OCI-LY1 (cell line): Measurements from ENCODE around the gene KLHDC4.

Experiments
- H2AFZ ChIP-seq: fragments of 200-600 bp; sonication (generic), shearing (Covaris generic); 2 replicates; pipeline ENCODE4 v1.6.0; 2014; ENCODE audit warnings: antibody characterized with exemption, mild to moderate bottlenecking, low read length
- H3F3A ChIP-seq: fragments of 200-600 bp; sonication (generic), shearing (Covaris generic); 2 replicates; pipeline ENCODE4 v1.6.0; 2014; ENCODE audit warnings: mild to moderate bottlenecking, antibody characterized with exemption, low read length, moderate library complexity; ENCODE audit not compliant: insufficient read depth
- H3K27ac ChIP-seq: fragments of 200-600 bp; sonication (generic); 2 replicates; pipeline ENCODE4 v1.5.1; 2014; ENCODE audit warnings: low read length, mixed run types, mild to moderate bottlenecking, low read depth; ENCODE audit not compliant: poor library complexity, severe bottlenecking
- H3K27me3 ChIP-seq: fragments of 200-600 bp; sonication (generic); 2 replicates; pipeline ENCODE4 v1.6.0; 2014; ENCODE audit warnings: antibody characterized with exemption, mild to moderate bottlenecking, low read length, moderate library complexity; ENCODE audit not compliant: insufficient read depth
- H3K36me3 ChIP-seq: fragments of 200-600 bp; sonication (generic); 2 replicates; pipeline ENCODE4 v1.6.1; 2014; ENCODE audit warnings: mild to moderate bottlenecking, antibody characterized with exemption, low read length, moderate library complexity, mixed read lengths; ENCODE audit not compliant: insufficient read depth
- H3K4me1 ChIP-seq: fragments of 200-600 bp; sonication (generic); 2 replicates; pipeline ENCODE4 v1.5.1; 2014; ENCODE audit warnings: mild to moderate bottlenecking, low read length, moderate library complexity; ENCODE audit not compliant: insufficient read depth, severe bottlenecking
- H3K4me2 ChIP-seq: fragments of 200-600 bp; sonication (generic), shearing (Covaris generic); 2 replicates; pipeline ENCODE4 v1.6.1; 2014; ENCODE audit warnings: low read length
- H3K4me3 ChIP-seq: fragments of 200-600 bp; sonication (generic); 2 replicates; pipeline ENCODE4 v1.5.1; 2014; ENCODE audit warnings: low read length, low read depth, mild to moderate bottlenecking, mixed read lengths; ENCODE audit not compliant: poor library complexity, severe bottlenecking
- H3K79me2 ChIP-seq: fragments of 200-600 bp; shearing (Covaris generic); 2 replicates; pipeline ENCODE4 v1.6.1; 2016; ENCODE audit warnings: mixed run types, low read length, mixed read lengths; ENCODE audit not compliant: insufficient read depth
- H3K9ac ChIP-seq: fragments of 200-600 bp; sonication (generic), shearing (Covaris generic); 2 replicates; pipeline ENCODE4 v1.6.1; 2014; ENCODE audit warnings: mild to moderate bottlenecking, low read length, mixed read lengths
- H3K9me2 ChIP-seq: fragments of 200-600 bp; sonication (generic), shearing (Covaris generic); 2 replicates; pipeline ENCODE4 v1.6.1; 2014; ENCODE audit warnings: low read depth, mild to moderate bottlenecking, low read length, mixed read lengths
- H3K9me3 ChIP-seq: fragments of 200-600 bp; shearing (Covaris generic); 2 replicates; pipeline ENCODE4 v1.6.1; 2014; ENCODE audit warnings: low read length, mixed read lengths
- H4K20me1 ChIP-seq: fragments of 200-600 bp; sonication (generic), shearing (Covaris generic); 2 replicates; pipeline ENCODE4 v1.6.0; 2016; ENCODE audit warnings: mild to moderate bottlenecking, low read length; ENCODE audit not compliant: insufficient read depth
- CTCF ChIP-seq: fragments of 200-600 bp; sonication (generic), shearing (Covaris generic); IDR thresholded peaks from 2 replicates; pipeline ENCODE4 v1.5.1; 2017; ENCODE audit warnings: mild to moderate bottlenecking, antibody characterized with exemption, low read length, moderate library complexity, mixed read lengths
- EZH2 ChIP-seq: fragments of 200-600 bp; sonication (generic), shearing (Covaris generic); IDR thresholded peaks from 2 replicates; pipeline ENCODE4 v1.8.0; 2017; ENCODE audit warnings: borderline replicate concordance, mixed run types, mild to moderate bottlenecking, antibody characterized with exemption, low read length, moderate library complexity, mixed read lengths

Gene KLHDC4

GRCh38 chr16:87698676-87699199 lies 67.0 kb downstream of the KLHDC4 start:
- Histone ChIP-seq H3K27ac (peak overlapping the region; percentile 99), H3K36me3 (peaks cover 71% of the 10 kb centered on the region), H3K79me2 (no peaks in the 10 kb centered on the region), H3K4me1 (peaks cover 66% of the 10 kb centered on the region), H2AFZ (no peak overlapping the region), H3K4me2 (peak overlapping the region; percentile 67), H3F3A (peaks cover 13% of the 10 kb centered on the region; the same call in 1 of the 2 replicates), H3K9ac (peak overlapping the region; percentile 79), H3K4me3 (peak overlapping the region; percentile 45), H3K9me3 (no peaks in the 10 kb centered on the region), H4K20me1 (no peaks in the 10 kb centered on the region), H3K9me2 (no peaks in the 10 kb centered on the region), H3K27me3 (no peaks in the 10 kb centered on the region)
- TF ChIP-seq CTCF: no peak
- TF ChIP-seq EZH2: no peak

GRCh38 chr16:87698241-87698640 lies 67.5 kb downstream of the KLHDC4 start:
- Histone ChIP-seq H3K4me3 (peak overlapping the region; percentile 45), H3K27ac (peak overlapping the region; percentile 99), H4K20me1 (no peaks in the 10 kb centered on the region), H3K4me2 (peak overlapping the region; percentile 67), H3K9me3 (no peaks in the 10 kb centered on the region), H3K79me2 (no peaks in the 10 kb centered on the region), H3K9me2 (no peaks in the 10 kb centered on the region), H3K36me3 (peaks cover 67% of the 10 kb centered on the region), H3K4me1 (peaks cover 61% of the 10 kb centered on the region), H3K27me3 (no peaks in the 10 kb centered on the region), H3F3A (0 out of 2 replicates have a peak, but pooled peaks cover 10% of the 10 kb centered on the region), H3K9ac (peak overlapping the region; percentile 79), H2AFZ (no peak overlapping the region)
- no peak for TF ChIP-seq CTCF
- TF ChIP-seq EZH2: no peak

- no peaks in the 10 kb centered on the region for H3K27me3 ChIP-seq
- H3K27ac ChIP-seq: peak overlapping the region; percentile 99
- H3F3A ChIP-seq: 0 out of 2 replicates have a peak, but pooled peaks cover 10% of the 10 kb centered on the region
- H2AFZ ChIP-seq: no peak overlapping the region
- peak overlapping the region; percentile 79 for H3K9ac ChIP-seq
- no peaks in the 10 kb centered on the region for H3K79me2 ChIP-seq
- peaks cover 63% of the 10 kb centered on the region for H3K36me3 ChIP-seq
- H3K4me3 ChIP-seq: peak overlapping the region; percentile 45
- TF ChIP-seq EZH2 (no peak), CTCF (no peak)
- peak overlapping the region; percentile 67 for H3K4me2 ChIP-seq
- no peaks in the 10 kb centered on the region for H3K9me2 ChIP-seq
- peaks cover 56% of the 10 kb centered on the region for H3K4me1 ChIP-seq
- no peaks in the 10 kb centered on the region for H4K20me1 ChIP-seq
- H3K9me3 ChIP-seq: no peaks in the 10 kb centered on the region
These were observed 68.0 kb downstream of the KLHDC4 start for GRCh38 chr16:87697792-87698191.
